Loucy (cell line): Measurements from ENCODE around the gene CCDC188.

Experiments
- H2AFZ ChIP-seq: fragments of 200-600 bp; sonication (generic); 2 replicates; pipeline ENCODE4 v1.6.0; 2016; ENCODE audit warnings: antibody characterized with exemption, mild to moderate bottlenecking, low read length, moderate library complexity
- H3F3A ChIP-seq: fragments of 200-600 bp; 2 replicates; pipeline ENCODE4 v1.6.0; 2016; ENCODE audit warnings: antibody characterized with exemption, low read depth, mild to moderate bottlenecking
- H3K27me3 ChIP-seq: fragments of 200-600 bp; sonication (generic); 2 replicates; pipeline ENCODE4 v1.6.1; 2014; ENCODE audit warnings: low read length, mild to moderate bottlenecking; ENCODE audit not compliant: insufficient read depth, poor library complexity, severe bottlenecking
- H3K36me3 ChIP-seq: fragments of 200-600 bp; sonication (generic); 2 replicates; pipeline ENCODE4 v1.6.1; 2016; ENCODE audit warnings: low read length; ENCODE audit not compliant: insufficient read depth
- H3K4me1 ChIP-seq: fragments of 200-600 bp; sonication (generic); 2 replicates; pipeline ENCODE4 v1.5.1; 2014; ENCODE audit warnings: low read length, mild to moderate bottlenecking; ENCODE audit not compliant: insufficient read depth, poor library complexity, severe bottlenecking
- H3K4me2 ChIP-seq: fragments of 200-600 bp; sonication (generic); 2 replicates; pipeline ENCODE4 v1.6.0; 2014; ENCODE audit warnings: antibody characterized with exemption, low read length, low read depth, mild to moderate bottlenecking; ENCODE audit not compliant: poor library complexity, severe bottlenecking
- H3K4me3 ChIP-seq: fragments of 200-600 bp; sonication (generic); 2 replicates; pipeline ENCODE4 v1.5.1; 2014; ENCODE audit warnings: low read length, mild to moderate bottlenecking, mixed read lengths; ENCODE audit not compliant: poor library complexity, severe bottlenecking
- H3K79me2 ChIP-seq: fragments of 200-600 bp; sonication (generic); 2 replicates; pipeline ENCODE4 v1.6.1; 2014; ENCODE audit warnings: low read length; ENCODE audit not compliant: insufficient read depth
- H3K9ac ChIP-seq: fragments of 200-600 bp; sonication (generic); 2 replicates; pipeline ENCODE4 v1.6.0; 2014; ENCODE audit warnings: mild to moderate bottlenecking, low read depth, low read length, moderate library complexity; ENCODE audit not compliant: poor library complexity, severe bottlenecking
- H3K9me2 ChIP-seq: fragments of 200-600 bp; sonication (generic); replicated peaks from 2 replicates; pipeline ENCODE4 v1.6.1; 2016; ENCODE audit warnings: low read depth, low read length, mixed read lengths
- H3K9me3 ChIP-seq: fragments of 200-600 bp; sonication (generic); 2 replicates; pipeline ENCODE4 v1.6.1; 2014; ENCODE audit warnings: mild to moderate bottlenecking, antibody characterized with exemption, low read length, low read depth; ENCODE audit not compliant: insufficient read depth
- H4K20me1 ChIP-seq: fragments of 200-600 bp; sonication (generic); 2 replicates; pipeline ENCODE4 v1.6.0; 2014; ENCODE audit warnings: antibody characterized with exemption, low read length, mild to moderate bottlenecking; ENCODE audit not compliant: insufficient read depth, poor library complexity, severe bottlenecking
- EZH2phosphoT487 ChIP-seq: fragments of 200-600 bp; IDR thresholded peaks from 2 replicates; pipeline ENCODE4 v1.6.1; 2018; ENCODE audit warnings: antibody characterized with exemption, mild to moderate bottlenecking, moderate library complexity, borderline replicate concordance
- TF ChIP-seq, protein P1 (sequence below): fragments of 200-600 bp; sonication (generic); conservative IDR thresholded peaks from 2 replicates; pipeline ENCODE4 v1.5.1; 2014; ENCODE audit warnings: mild to moderate bottlenecking, antibody characterized with exemption, low read length

The CCDC188 gene

DNA sequence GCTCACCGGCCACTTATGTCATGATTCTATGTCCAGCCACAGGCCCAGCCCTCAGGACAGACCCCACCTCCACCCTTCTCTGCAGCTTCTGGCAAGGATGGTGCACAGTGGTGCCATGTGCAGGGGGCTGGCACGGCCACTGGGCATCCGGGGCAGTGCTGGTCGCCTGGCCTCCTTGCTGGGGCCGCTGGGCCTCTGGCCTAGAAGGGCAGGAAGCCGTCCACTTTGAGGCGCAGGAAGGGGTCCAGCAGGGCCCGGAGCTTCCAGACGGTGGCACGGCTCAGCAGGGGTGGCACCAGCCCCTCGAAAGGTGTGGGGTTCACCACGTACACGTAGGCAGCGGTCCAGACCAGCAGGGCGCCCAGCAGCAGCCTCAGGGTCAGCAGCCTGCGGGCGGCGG lies 2.4 kb downstream of the CCDC188 start:
- Histone ChIP-seq H3K4me3 (no peak overlapping the region), H3K9ac (no peak overlapping the region), H3K9me3 (no peaks in the 10 kb centered on the region), H3K36me3 (no peaks in the 10 kb centered on the region), H3K9me2 (no peaks in the 10 kb centered on the region), H3K4me2 (no peak overlapping the region), H4K20me1 (no peaks in the 10 kb centered on the region), H2AFZ (no peak overlapping the region), H3F3A (no peaks in the 10 kb centered on the region), H3K27me3 (no peaks in the 10 kb centered on the region), H3K4me1 (peaks cover 12% of the 10 kb centered on the region), H3K79me2 (no peaks in the 10 kb centered on the region)
- TF ChIP-seq, protein P1, sequence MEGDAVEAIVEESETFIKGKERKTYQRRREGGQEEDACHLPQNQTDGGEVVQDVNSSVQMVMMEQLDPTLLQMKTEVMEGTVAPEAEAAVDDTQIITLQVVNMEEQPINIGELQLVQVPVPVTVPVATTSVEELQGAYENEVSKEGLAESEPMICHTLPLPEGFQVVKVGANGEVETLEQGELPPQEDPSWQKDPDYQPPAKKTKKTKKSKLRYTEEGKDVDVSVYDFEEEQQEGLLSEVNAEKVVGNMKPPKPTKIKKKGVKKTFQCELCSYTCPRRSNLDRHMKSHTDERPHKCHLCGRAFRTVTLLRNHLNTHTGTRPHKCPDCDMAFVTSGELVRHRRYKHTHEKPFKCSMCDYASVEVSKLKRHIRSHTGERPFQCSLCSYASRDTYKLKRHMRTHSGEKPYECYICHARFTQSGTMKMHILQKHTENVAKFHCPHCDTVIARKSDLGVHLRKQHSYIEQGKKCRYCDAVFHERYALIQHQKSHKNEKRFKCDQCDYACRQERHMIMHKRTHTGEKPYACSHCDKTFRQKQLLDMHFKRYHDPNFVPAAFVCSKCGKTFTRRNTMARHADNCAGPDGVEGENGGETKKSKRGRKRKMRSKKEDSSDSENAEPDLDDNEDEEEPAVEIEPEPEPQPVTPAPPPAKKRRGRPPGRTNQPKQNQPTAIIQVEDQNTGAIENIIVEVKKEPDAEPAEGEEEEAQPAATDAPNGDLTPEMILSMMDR, result no peak
- no peak for TF ChIP-seq EZH2phosphoT487

DNA sequence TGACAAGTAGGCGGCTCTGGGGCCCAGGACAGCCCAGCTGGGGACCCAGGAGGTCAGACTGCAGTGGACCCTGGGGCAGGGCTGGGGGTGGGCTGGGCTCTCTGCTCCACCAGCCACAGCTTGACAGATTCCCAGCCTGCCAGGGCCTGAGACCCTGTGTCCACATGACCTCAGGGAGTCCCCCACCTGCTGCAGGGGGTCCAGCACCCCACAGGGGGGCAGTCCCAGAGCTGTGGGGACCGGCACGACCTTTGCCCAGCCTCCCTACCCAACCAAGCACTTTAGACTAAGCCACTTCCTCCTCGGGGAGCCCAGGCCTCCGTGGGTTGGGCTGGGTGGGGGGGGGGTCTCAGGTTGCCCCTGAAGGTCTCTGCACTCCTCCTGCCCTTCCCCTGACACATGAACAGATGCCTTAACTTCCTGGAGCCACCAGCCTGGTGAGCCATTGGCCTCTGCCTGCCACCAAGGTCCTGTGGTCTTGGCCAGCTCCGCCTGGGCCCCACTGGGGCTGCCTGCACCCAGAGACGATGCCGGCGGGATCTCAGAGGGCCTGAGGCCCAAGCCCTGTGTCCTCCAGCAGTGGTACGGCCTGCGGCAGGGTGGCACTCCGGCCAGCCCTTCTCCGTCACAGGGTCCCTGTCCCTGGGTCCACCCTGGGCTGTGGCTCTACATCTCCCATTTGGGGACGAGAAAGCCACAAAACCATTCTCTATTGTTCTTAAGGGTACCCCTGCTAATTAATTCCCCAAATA lies 3.4 kb downstream of the CCDC188 start:
- H3K36me3 ChIP-seq, result no peaks in the 10 kb centered on the region
- H3K4me3 ChIP-seq, result no peak overlapping the region
- no peaks in the 10 kb centered on the region for H4K20me1 ChIP-seq

DNA sequence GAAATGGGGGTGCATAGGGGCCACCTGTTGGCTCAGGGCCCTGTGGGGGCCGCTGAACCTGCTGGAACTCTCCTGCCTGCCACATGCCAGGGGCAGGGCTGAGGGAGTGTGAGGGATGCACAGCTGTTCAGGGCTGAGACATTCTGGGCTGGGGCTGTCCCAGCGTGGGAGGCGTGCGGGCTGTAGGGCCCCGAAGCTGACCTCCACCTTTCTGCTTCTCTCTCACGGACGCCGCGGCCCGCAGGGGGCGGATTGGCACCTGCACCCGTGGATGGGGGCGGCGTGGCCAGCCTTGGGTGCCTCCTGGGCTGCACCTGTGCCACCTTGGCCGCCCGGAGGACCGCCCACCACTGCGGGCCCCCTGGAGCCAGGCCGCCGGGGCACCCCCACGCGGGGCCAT lies 4.1 kb downstream of the CCDC188 start:
- Histone ChIP-seq H3K36me3 (no peaks in the 10 kb centered on the region), H4K20me1 (no peaks in the 10 kb centered on the region), H3K27me3 (no peaks in the 10 kb centered on the region), H3K9me2 (no peaks in the 10 kb centered on the region), H3K79me2 (no peaks in the 10 kb centered on the region), H2AFZ (no peak overlapping the region), H3K4me2 (peak overlapping the region; percentile 50), H3F3A (no peaks in the 10 kb centered on the region), H3K9me3 (no peaks in the 10 kb centered on the region), H3K4me3 (no peak overlapping the region), H3K9ac (no peak overlapping the region), H3K4me1 (peaks cover 12% of the 10 kb centered on the region)
- TF ChIP-seq, protein P1, result no peak
- no peak for TF ChIP-seq EZH2phosphoT487

More for the DNA sequence above, 3.4 kb downstream of the CCDC188 start:
- no peak for TF ChIP-seq EZH2phosphoT487
- TF ChIP-seq, protein P1, result no peak
- Histone ChIP-seq H3K27me3 (no peaks in the 10 kb centered on the region), H3K79me2 (no peaks in the 10 kb centered on the region), H3K9me3 (no peaks in the 10 kb centered on the region), H3K4me2 (peak overlapping the region; percentile 50), H3F3A (no peaks in the 10 kb centered on the region), H2AFZ (no peak overlapping the region), H3K9me2 (no peaks in the 10 kb centered on the region), H3K4me1 (peaks cover 12% of the 10 kb centered on the region), H3K9ac (peak overlapping the region; percentile 32)
